GM18951 (cell line): ENCODE measurements around the gene SNCG.
"Not testable (repeated sequence)": the region's sequence is repeated elsewhere in the genome, so short reads cannot be mapped to it uniquely, and the experiment has no call there.

Source experiments
- POLR2A ChIP-seq: IDR thresholded peaks from 4 replicates; pipeline ENCODE4 v1.6.1; 2011; ENCODE audit warnings: mild to moderate bottlenecking; ENCODE audit not compliant: insufficient read length, insufficient read depth; ENCODE audit errors: extremely low read depth
- in situ Hi-C: fragments of 300-500 bp; cut with MboI; formaldehyde crosslinking; loops from one replicate; pipeline ENCODE4 v1.12.0; 2022; ENCODE audit warnings: low sequenced_read_pairs, mixed read lengths, inconsistent platforms; ENCODE audit not compliant: unreplicated experiment

SNCG gene

DNA sequence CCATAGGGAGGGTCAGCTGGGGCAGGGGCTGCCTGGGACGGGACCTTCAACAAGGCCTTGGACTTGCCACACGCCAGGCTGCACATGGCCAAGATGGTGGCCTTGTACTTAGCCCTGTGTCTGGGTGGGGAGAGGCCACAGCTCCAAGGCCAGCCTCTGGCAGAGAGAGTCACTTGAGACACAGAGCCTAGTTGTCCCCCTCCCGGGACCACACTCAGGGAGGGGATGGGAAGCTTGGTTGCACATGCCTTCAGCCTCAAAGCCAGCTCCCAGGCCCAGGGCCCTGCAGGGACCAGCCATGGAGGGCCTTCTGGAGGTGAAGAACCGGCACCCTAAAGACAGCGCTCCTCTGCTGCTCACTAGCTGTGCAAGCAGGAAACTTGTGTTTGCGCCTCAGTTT lies 17.7 kb upstream of the SNCG start:
- TF ChIP-seq POLR2A, result no peak
- in situ Hi-C loops, result no loop called here

DNA sequence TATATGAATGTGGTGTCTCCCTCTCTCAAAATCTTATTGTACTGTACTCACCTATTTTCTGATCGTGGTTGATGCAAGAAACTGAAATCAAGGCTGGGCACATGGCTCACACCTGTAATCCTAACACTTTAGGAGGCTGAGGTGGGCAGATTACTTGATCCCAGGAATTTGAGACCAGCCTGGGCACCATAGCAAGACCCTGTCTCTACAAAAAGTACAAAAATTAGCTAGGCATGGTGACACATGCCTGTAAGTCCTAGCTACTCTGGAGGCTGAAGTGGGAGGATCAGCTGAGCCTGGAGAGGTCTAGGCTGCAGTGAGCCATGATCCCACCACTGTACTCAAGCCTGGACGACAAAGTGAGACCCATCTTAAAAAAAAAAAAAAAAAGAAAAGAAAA lies 17.0 kb upstream of the SNCG start:
- no peak for TF ChIP-seq POLR2A
- in situ Hi-C loops, result no loop called here

DNA sequence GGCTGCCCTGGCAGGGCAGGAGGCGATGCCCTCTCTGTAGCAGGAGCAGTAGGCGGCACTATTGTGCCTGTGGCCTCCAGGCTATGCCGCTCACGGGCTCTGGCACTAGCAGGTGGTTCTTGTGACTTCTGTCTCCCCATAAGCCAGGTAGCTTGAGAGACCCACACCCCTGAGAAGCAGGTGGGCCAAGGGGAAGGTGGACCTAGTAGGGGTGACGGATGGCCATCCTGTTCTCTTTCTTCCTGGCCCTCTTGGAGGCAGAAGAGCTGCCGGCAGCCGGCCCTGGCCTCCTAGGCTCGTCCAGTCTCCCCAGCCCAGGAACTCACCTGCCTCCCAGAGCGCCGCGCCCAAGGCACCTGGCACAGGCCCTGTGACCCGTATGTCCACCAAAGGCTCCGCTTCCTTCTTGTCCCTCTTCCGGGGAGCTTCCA lies 16.4 kb upstream of the SNCG start:
- in situ Hi-C loops, result no loop called here
- TF ChIP-seq POLR2A, result no peak

DNA sequence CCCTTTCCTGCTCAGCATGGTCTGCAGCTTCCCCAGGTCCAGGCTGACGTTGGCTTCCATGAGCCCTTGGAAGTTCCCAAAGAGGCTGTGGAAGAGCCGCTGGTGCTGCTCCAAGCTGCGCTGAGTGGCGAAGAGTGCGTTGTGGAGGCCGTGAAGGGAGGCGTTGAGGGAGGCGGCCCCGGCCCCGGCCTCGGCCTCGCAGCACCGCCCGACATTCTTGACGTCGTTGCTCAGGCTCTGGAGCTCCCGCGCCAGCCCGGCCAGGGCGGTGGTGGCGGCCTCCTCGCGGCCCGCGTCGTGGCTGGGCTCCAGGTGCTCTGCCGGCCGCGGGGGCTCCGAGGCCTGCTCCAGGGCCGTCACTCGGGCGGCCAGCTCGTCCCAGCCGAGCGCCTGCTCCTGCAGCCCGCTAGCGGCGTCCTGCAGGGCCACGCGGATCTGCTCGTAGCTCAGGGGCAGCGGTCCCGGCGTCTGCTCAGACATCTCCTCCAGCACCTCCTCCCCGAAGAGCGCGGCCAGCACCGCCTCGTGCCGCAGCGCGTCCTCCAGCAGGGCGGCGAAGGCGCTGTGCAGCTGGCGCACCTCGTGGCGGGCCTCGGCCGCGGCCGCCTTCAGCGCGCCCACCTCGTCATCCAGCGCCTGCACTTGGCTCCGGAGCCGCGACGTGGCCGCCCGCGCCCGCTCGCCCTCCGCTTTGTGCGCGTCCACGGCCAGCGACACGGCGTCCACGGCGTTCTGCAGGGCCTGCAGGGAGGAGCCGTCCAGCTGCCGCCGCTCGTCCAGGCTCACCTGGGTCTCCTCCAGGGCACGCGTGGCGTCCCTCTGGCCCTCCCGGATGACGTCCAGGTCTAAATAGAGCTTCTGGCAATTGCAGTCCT lies 15.7 kb upstream of the SNCG start:
- in situ Hi-C loops, result no loop called here
- TF ChIP-seq POLR2A, result no peak

DNA sequence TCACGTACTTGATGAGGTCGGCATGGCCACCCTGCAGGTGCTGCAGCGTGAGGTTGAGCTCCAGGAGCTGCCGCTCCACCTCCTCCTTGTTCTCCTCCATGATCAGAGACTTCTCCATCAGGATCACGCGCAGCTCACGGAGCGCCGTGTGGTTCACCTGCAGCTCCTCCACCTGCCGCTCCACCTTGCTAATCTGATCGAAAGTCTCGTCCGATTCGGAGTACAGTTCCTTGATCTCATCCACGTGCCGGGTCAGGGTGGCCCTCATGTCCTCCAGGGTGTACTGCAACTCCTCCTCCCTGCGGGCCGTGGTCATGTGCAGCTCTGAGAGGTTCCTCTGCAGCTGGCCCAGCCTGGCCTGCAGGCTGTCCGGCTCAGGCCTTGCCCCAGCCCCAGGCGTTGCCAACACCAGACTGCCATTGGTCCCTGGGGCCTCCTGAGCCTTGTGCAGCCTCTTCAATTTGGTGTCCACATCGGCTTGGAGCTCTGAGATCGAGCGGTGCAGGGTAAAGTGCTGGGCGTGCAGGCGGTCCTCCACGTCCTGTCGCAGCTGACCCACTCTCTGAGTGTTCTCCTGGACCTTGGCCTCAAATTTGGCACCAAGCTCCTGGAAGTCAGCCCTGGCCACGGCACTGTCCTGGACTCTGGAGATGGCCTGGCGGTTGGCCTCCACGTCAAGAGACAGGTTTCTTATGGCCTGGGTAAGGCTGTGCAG lies 14.9 kb upstream of the SNCG start:
- no peak for TF ChIP-seq POLR2A
- in situ Hi-C loops, result no loop called here

DNA sequence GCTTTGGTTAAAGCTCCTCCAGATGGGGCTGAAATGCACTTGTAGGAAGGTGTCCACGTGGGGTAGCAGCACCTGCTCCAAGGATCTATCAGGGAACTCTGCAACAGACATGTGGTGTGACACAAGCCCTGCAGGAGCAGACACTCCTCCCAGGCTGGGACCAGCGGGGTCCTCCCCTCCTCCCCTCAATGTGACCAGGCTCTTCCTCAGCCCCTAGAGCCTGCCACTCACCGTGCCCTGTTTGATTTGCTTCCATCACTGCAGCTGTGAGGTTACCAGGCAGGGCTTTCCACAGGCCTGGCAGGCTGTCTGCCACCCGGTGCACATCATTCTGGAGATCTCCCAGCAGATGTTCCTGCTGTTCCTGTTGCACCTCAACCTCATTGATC lies 14.4 kb upstream of the SNCG start:
- no peak for TF ChIP-seq POLR2A
- in situ Hi-C loops, result no loop called here

DNA sequence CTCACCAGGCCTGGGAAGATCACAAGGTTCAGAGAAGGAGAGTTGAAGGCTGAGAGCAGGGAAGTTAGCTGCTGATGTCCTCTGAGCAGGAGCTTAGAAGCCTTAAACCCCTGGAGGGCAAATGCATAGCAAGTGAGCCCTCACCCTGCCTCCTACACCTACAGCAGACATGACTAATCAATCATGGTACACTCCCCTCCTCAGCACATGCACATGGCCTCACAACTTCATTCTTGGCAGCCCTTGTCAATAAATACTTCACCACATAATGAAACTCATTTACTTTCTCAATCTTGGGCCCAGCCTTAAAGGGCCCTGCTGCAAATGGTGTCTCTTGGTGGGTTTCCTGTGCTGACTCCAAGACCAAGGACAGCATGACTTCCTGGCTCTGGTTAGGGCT lies 13.9 kb upstream of the SNCG start:
- TF ChIP-seq POLR2A, result no peak
- in situ Hi-C loops, result no loop called here

DNA sequence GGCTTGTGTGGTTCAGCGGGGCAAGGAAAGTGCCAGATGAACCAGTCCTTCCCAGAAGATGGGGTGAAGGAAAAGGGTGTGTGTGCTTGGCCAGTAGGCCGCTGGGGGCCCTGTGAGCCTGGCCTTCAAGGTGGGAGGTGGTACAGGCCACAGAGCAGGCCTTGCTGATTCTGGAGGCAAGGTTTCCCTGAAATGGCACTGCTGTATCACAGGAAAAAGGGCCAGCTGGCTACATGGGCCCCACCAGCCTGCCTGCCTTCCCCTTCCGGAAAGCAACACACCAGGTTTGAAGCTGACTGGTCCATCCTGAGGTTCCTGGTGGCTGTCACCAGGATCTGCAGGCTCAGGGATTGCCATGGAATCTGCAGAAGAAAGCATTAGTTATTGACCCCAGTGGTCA lies 13.5 kb upstream of the SNCG start:
- in situ Hi-C loops, result no loop called here

DNA sequence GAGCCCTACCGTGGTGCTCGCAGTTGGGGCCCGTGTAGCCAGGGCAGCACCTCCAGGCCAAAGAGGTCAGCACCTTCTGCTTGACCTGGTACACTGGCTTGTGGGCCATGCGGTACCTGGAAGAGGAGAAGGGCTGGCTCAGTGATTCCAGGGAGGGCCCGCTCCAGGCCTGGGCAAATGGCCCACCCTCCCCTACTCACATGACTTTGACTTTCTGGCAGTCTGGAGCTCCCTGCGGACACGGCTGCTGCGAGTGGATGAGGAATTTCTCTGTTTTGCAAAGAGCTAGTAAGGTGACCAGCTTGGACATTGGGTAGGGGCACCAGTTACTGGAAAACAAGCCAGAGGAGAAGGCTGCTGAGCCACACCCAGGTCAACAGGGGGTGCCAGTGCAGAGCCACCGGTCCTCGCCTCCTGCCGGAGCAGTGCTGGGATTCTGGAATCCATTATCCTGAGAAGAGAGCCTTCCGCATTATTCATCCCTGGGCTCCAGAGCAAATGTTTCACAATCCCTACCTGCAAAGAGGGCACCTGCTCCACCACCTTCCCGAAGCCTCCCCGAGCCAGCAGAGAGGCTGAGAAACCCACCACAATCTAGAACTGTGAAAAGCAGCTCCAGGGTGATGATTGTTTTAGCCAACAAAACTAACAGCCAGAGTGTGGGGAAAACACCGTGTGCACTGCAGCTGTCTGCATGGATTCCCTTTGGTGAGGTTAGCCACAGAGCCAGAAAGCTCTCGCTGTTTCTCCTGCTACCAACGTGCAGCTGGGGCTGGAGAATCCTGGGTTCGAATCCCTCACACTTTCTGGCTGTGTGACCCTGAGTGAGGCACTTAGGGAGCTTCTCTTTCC lies 12.8 kb upstream of the SNCG start:
- in situ Hi-C loops, result no loop called here

More for the DNA sequence above, 13.5 kb upstream of the SNCG start:
- no peak for TF ChIP-seq POLR2A

DNA sequence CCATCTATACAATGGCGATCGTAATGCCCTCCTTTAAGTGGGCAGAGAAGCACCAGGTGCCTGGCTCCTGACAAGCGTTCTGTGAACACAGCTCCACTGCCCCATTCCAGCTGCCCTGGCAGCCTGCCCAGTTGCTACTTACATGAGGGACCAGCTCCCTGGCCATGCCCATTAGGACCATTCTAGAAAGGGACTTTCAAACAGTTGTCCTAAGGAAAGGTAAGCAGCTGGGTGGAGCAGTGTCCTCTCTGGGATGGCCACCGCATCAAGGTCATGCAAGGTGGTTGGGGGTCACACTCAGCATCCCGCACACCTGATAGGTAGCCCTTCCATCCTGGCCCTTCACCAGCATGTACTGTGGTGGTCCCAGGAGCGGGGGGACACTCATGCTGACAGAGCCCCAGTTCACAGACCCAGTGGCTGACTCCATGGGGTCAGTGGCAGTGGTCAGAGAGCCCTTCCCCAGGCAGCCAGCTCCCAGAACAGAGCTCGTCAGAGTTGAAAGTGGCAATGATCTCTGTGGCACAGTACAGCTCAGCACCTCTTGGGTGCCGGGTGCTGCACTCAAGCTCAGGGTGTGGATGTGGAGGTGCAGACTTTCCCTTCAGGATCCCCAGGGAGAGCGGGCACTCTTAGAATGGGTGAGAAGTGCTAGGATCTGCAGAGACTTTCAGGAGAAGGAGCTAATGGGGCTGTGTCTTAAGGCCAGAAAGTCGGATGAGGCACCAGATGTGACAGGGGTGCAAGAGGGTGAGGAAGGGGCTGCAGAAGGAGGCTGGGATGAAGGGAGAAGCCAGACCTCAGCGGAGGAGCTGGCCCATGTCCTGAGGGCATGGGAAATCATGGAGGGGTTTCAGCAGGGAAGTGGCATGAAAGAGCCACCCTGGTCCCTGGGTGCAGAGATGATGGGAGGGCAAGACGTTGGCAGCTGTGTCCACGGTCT lies 11.9 kb upstream of the SNCG start:
- in situ Hi-C loops, result no loop called here
- no peak for TF ChIP-seq POLR2A

More for the DNA sequence above, 12.8 kb upstream of the SNCG start:
- no peak for TF ChIP-seq POLR2A

DNA sequence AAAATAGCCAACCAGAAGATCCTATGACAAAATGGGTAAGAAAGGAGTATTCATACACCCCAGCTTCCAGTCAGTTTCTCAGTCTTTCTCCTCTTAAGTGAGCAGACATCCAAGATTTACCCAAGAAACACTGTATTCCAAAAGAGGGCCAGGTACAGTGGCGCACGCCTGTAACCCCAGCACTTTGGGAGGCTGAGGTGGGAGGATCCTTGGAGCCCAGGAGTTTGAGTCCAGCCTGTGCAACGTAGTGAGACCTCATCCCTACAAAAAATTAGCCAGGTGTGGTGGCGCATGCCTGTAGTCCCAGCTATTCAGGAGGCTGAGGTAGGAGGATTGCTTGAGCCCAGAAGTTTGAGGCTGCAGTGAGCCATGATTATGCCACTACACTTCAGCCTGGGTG lies 10.6 kb upstream of the SNCG start:
- in situ Hi-C loops, result not testable (repeated sequence)

DNA sequence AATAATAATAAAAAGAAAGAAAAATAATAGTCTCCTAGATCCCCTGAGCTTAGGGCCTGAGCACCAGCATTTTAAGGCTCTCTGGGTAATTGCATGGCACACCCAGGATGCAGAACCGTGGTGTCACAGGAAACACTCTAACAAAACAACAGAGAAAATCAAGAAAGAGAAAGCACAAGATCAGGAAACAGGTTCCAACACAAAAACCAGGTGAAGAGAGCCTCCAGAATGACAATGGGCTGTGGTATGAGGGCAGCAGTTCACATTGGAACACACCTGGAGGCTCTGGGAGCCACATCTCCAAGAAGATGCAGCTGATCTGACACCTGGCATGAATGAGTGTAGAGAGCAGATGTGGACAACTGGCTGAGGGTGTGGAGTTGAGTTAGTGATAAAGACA lies 8.1 kb upstream of the SNCG start:
- in situ Hi-C loops, result no loop called here
- no peak for TF ChIP-seq POLR2A
